MCF 10A (cell line): ENCODE data around the gene PPP1R16B. TPM values are rescaled to one million over a fixed set of nuclear protein-coding genes. Genes with fewer than 3 reads are reported as not detected.

Experiments used
- BruUV-seq: library from RNA; stranded (reverse); fragments of 400-500 nt; replicated peaks from 2 replicates; lab custom pipeline; 2021; lab: Mats Ljungman, UMichigan
- CTCF ChIA-PET: fragments of 300-600 bp; sonication (Branson Sonifier 250); formaldehyde crosslinking; extraction: SDS; loops from one replicate; lab custom pipeline; 2021; ENCODE audit warnings: antibody characterized with exemption, inconsistent platforms; lab: Yijun Ruan, JAX
- POLR2A ChIA-PET: fragments of 300-600, 350-650 bp; sonication (Branson Sonifier 250); formaldehyde crosslinking; extraction: SDS; loops from one replicate; lab custom pipeline; 2020; ENCODE audit warnings: antibody characterized with exemption, inconsistent platforms; lab: Yijun Ruan, JAX
- DNase-seq: peaks from one replicate; pipeline ENCODE4 v3.0.0-alpha.2; 2018; ENCODE audit not compliant: unreplicated experiment
- H3K27ac Mint-ChIP-seq: one replicate; pipeline ENCODE4 v1.8.0; 2022; ENCODE audit warnings: mild to moderate bottlenecking, low read depth, mixed read lengths; ENCODE audit not compliant: unreplicated experiment
- H3K27me3 Mint-ChIP-seq: one replicate; pipeline ENCODE4 v1.8.0; 2022; ENCODE audit warnings: mixed read lengths; ENCODE audit not compliant: insufficient read depth, unreplicated experiment
- H3K36me3 Mint-ChIP-seq: one replicate; pipeline ENCODE4 v1.8.0; 2022; ENCODE audit warnings: mild to moderate bottlenecking, moderate library complexity, mixed read lengths; ENCODE audit not compliant: insufficient read depth, unreplicated experiment
- H3K4me1 Mint-ChIP-seq: one replicate; pipeline ENCODE4 v1.8.0; 2022; ENCODE audit warnings: mixed read lengths; ENCODE audit not compliant: insufficient read depth, unreplicated experiment
- H3K4me3 Mint-ChIP-seq: one replicate; pipeline ENCODE4 v1.8.0; 2022; ENCODE audit warnings: mild to moderate bottlenecking, moderate library complexity, mixed read lengths; ENCODE audit not compliant: unreplicated experiment
- H3K9me3 Mint-ChIP-seq: one replicate; pipeline ENCODE4 v1.8.0; 2022; ENCODE audit warnings: mixed read lengths; ENCODE audit not compliant: unreplicated experiment
- CTCF ChIP-seq: fragments of 200-600 bp; IDR thresholded peaks from one replicate; pipeline ENCODE4 v1.8.0; 2022; ENCODE audit warnings: antibody characterized with exemption, mild to moderate bottlenecking; ENCODE audit not compliant: unreplicated experiment
- intact Hi-C: fragments of 100-400 bp; cut with micrococcal nuclease; formaldehyde crosslinking; loops from 2 replicates; pipeline ENCODE4 v1.14.1; 2022
- total RNA-seq: library from RNA; stranded (reverse); gene quantifications from 2 replicates; pipeline ENCODE4 v1.2.3, GENCODE V29; 2022

The PPP1R16B gene
- total RNA-seq, 1 experiment from 2014 or later: not detected

GRCh38 chr20:38774167-38774566 is 31.3 kb upstream of the PPP1R16B start:
- CTCF ChIA-PET: interaction anchor here (0.6 kb wide), 1 partner anchor 224 kb away, joined by 3 read pairs; no protein-coding TSS in a partner anchor
- no peak overlapping the region for H3K4me3 Mint-ChIP-seq

GRCh38 chr20:38776363-38776762 is 29.1 kb upstream of the PPP1R16B start:
- no peak for TF ChIP-seq CTCF
- H3K9me3 Mint-ChIP-seq: no peaks in the 10 kb centered on the region
- intact Hi-C loops: no loop called here
- H3K27me3 Mint-ChIP-seq: no peaks in the 10 kb centered on the region
- ChIA-PET POLR2A (interaction anchor here (0.9 to 1.3 kb wide), 2 partner anchors 10 to 69 kb away, joined by 3 to 6 read pairs; no protein-coding TSS in a partner anchor), CTCF (interaction anchor here (0.7 to 1.3 kb wide), 3 partner anchors 11 to 274 kb away, joined by 3 to 4 read pairs (median 3); no protein-coding TSS in a partner anchor)
- DNase-seq: no peak
- BruUV-seq: no TSS peak
- no peaks in the 10 kb centered on the region for H3K4me1 Mint-ChIP-seq
- no peak overlapping the region for H3K4me3 Mint-ChIP-seq
- H3K27ac Mint-ChIP-seq: no peak overlapping the region
- peaks cover 36% of the 10 kb centered on the region for H3K36me3 Mint-ChIP-seq

More at GRCh38 chr20:38774167-38774566, 31.3 kb upstream of the PPP1R16B start:
- intact Hi-C loops: no loop called here
- Mint-ChIP-seq H3K27ac (no peak overlapping the region), H3K27me3 (no peaks in the 10 kb centered on the region), H3K36me3 (peaks cover 52% of the 10 kb centered on the region), H3K9me3 (no peaks in the 10 kb centered on the region), H3K4me1 (no peaks in the 10 kb centered on the region)
- POLR2A ChIA-PET: no interaction called here
- DNase-seq: no peak
- BruUV-seq: no TSS peak
- no peak for TF ChIP-seq CTCF

- no peak for TF ChIP-seq CTCF
- ChIA-PET CTCF (interaction anchor here (0.6 to 1.6 kb wide), 4 partner anchors 12 to 271 kb away, joined by 3 to 7 read pairs (median 5); no protein-coding TSS in a partner anchor), POLR2A (interaction anchor here (0.6 to 2.8 kb wide), 4 partner anchors 11 to 1923 kb away, joined by 3 to 11 read pairs (median 3); no protein-coding TSS in a partner anchor)
- Mint-ChIP-seq H3K4me1 (no peaks in the 10 kb centered on the region), H3K27ac (no peak overlapping the region), H3K36me3 (peaks cover 5% of the 10 kb centered on the region), H3K4me3 (no peak overlapping the region), H3K9me3 (no peaks in the 10 kb centered on the region), H3K27me3 (no peaks in the 10 kb centered on the region)
- BruUV-seq: no TSS peak
- intact Hi-C loops: no loop called here
- peak; percentile 34 for DNase-seq
Measured at GRCh38 chr20:38779247-38780097, 26.0 kb upstream of the PPP1R16B start.

GRCh38 chr20:38782275-38782674 is 23.2 kb upstream of the PPP1R16B start:
- no TSS peak for BruUV-seq
- no peak overlapping the region for H3K27ac Mint-ChIP-seq
- TF ChIP-seq CTCF: no peak
- no peak overlapping the region for H3K4me3 Mint-ChIP-seq
- no peaks in the 10 kb centered on the region for H3K36me3 Mint-ChIP-seq
- ChIA-PET POLR2A (no interaction called here), CTCF (no interaction called here)
- H3K9me3 Mint-ChIP-seq: no peaks in the 10 kb centered on the region
- peaks cover 5% of the 10 kb centered on the region for H3K4me1 Mint-ChIP-seq
- no peak for DNase-seq
- intact Hi-C loops: no loop called here
- no peaks in the 10 kb centered on the region for H3K27me3 Mint-ChIP-seq
